ENCODE data around the gene LRGUK.
"Not testable (repeated sequence)": the region's sequence is repeated elsewhere in the genome, so short reads cannot be mapped to it uniquely, and the experiment has no call there.

Gene LRGUK

GRCh38 chr7:134295982-134296381 is 168.8 kb downstream of the LRGUK start:
- H3K27ac ChIP-seq (ENCODE audit: low read depth in 2 of 2, low read length in 2 of 2); H3K9ac ChIP-seq (ENCODE audit: low read depth in 1 of 2, low read length in 2 of 2); H3K4me3 ChIP-seq (ENCODE audit: low read length in 2 of 2); H3K9me3 ChIP-seq (ENCODE audit: control insufficient read depth in 2 of 2, low read length in 2 of 2); H3K4me1 ChIP-seq (ENCODE audit: control insufficient read depth in 2 of 2, insufficient read depth in 2 of 2, low read length in 2 of 2); H3K27me3 ChIP-seq (ENCODE audit: control insufficient read depth in 2 of 2, insufficient read depth in 2 of 2, low read length in 2 of 2): not testable (repeated sequence)
- H3K36me3 ChIP-seq (ENCODE audit: control insufficient read depth in 2 of 2, insufficient read depth in 2 of 2, low read length in 2 of 2): peaks cover 7 to 17% of the 10 kb centered on the region in 2 donors

GRCh38 chr7:134297489-134297888 is 170.3 kb downstream of the LRGUK start:
- Histone ChIP-seq H3K9ac (ENCODE audit: low read depth in 1 of 2, low read length in 2 of 2) (no peak overlapping the region), H3K4me1 (ENCODE audit: control insufficient read depth in 2 of 2, insufficient read depth in 2 of 2, low read length in 2 of 2) (no peaks in the 10 kb centered on the region), H3K27me3 (ENCODE audit: control insufficient read depth in 2 of 2, insufficient read depth in 2 of 2, low read length in 2 of 2) (no peaks in the 10 kb centered on the region), H3K36me3 (ENCODE audit: control insufficient read depth in 2 of 2, insufficient read depth in 2 of 2, low read length in 2 of 2) (peaks cover 7 to 21% of the 10 kb centered on the region in 2 donors), H3K27ac (ENCODE audit: low read depth in 2 of 2, low read length in 2 of 2) (no peak overlapping the region), H3K9me3 (ENCODE audit: control insufficient read depth in 2 of 2, low read length in 2 of 2) (no peaks in the 10 kb centered on the region), H3K4me3 (ENCODE audit: low read length in 2 of 2) (no peak overlapping the region)

GRCh38 chr7:134298902-134299683 is 172.0 kb downstream of the LRGUK start:
- Histone ChIP-seq H3K9ac (ENCODE audit: low read depth in 1 of 2, low read length in 2 of 2) (no peak overlapping the region), H3K9me3 (ENCODE audit: control insufficient read depth in 2 of 2, low read length in 2 of 2) (no peaks in the 10 kb centered on the region), H3K4me3 (ENCODE audit: low read length in 2 of 2) (no peak overlapping the region), H3K27me3 (ENCODE audit: control insufficient read depth in 2 of 2, insufficient read depth in 2 of 2, low read length in 2 of 2) (no peaks in the 10 kb centered on the region), H3K4me1 (ENCODE audit: control insufficient read depth in 2 of 2, insufficient read depth in 2 of 2, low read length in 2 of 2) (no peaks in the 10 kb centered on the region), H3K27ac (ENCODE audit: low read depth in 2 of 2, low read length in 2 of 2) (no peak overlapping the region), H3K36me3 (ENCODE audit: control insufficient read depth in 2 of 2, insufficient read depth in 2 of 2, low read length in 2 of 2) (peaks cover 7 to 19% of the 10 kb centered on the region in 2 donors)

- no peaks in the 10 kb centered on the region for H3K27me3 ChIP-seq (ENCODE audit: control insufficient read depth in 2 of 2, insufficient read depth in 2 of 2, low read length in 2 of 2)
- no peak overlapping the region for H3K27ac ChIP-seq (ENCODE audit: low read depth in 2 of 2, low read length in 2 of 2)
- no peaks in the 10 kb centered on the region for H3K4me1 ChIP-seq (ENCODE audit: control insufficient read depth in 2 of 2, insufficient read depth in 2 of 2, low read length in 2 of 2)
- no peak overlapping the region for H3K9ac ChIP-seq (ENCODE audit: low read depth in 1 of 2, low read length in 2 of 2)
- no peaks in the 10 kb centered on the region for H3K9me3 ChIP-seq (ENCODE audit: control insufficient read depth in 2 of 2, low read length in 2 of 2)
- H3K4me3 ChIP-seq (ENCODE audit: low read length in 2 of 2): no peak overlapping the region
- peaks cover 5 to 8% of the 10 kb centered on the region in 2 donors for H3K36me3 ChIP-seq (ENCODE audit: control insufficient read depth in 2 of 2, insufficient read depth in 2 of 2, low read length in 2 of 2)
These were observed 173.8 kb downstream of the LRGUK start for GRCh38 chr7:134300988-134301387.

- Histone ChIP-seq H3K4me3 (ENCODE audit: low read length in 2 of 2) (no peak overlapping the region), H3K9me3 (ENCODE audit: control insufficient read depth in 2 of 2, low read length in 2 of 2) (no peaks in the 10 kb centered on the region), H3K27ac (ENCODE audit: low read depth in 2 of 2, low read length in 2 of 2) (no peak overlapping the region), H3K27me3 (ENCODE audit: control insufficient read depth in 2 of 2, insufficient read depth in 2 of 2, low read length in 2 of 2) (no peaks in the 10 kb centered on the region), H3K36me3 (ENCODE audit: control insufficient read depth in 2 of 2, insufficient read depth in 2 of 2, low read length in 2 of 2) (peaks cover 5 to 8% of the 10 kb centered on the region in 2 donors), H3K9ac (ENCODE audit: low read depth in 1 of 2, low read length in 2 of 2) (no peak overlapping the region), H3K4me1 (ENCODE audit: control insufficient read depth in 2 of 2, insufficient read depth in 2 of 2, low read length in 2 of 2) (no peaks in the 10 kb centered on the region)
These were observed 174.5 kb downstream of the LRGUK start for GRCh38 chr7:134301592-134301991.

DNA sequence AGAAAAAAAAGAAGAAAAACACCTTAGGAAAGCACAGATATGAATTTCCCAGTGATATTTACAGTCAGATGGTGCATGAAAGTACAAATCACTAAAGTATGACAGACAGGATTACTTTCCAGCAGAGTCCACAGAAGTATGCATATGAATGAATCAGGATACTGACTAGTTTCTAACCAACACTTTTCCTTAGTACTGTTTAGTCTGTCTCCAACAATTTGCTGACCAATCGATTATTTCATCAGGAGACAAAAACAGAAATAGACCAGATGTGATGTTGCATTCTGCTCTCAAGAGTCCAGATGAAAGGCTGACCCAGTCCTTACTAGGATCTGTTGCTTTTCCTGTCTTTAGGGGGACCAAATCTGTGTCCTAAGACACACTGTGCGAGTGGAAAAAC is 175.0 kb downstream of the LRGUK start:
- Histone ChIP-seq H3K9ac (ENCODE audit: low read depth in 1 of 2, low read length in 2 of 2) (no peak overlapping the region), H3K36me3 (ENCODE audit: control insufficient read depth in 2 of 2, insufficient read depth in 2 of 2, low read length in 2 of 2) (peaks cover 5 to 8% of the 10 kb centered on the region in 2 donors), H3K27me3 (ENCODE audit: control insufficient read depth in 2 of 2, insufficient read depth in 2 of 2, low read length in 2 of 2) (no peaks in the 10 kb centered on the region), H3K9me3 (ENCODE audit: control insufficient read depth in 2 of 2, low read length in 2 of 2) (no peaks in the 10 kb centered on the region), H3K4me3 (ENCODE audit: low read length in 2 of 2) (no peak overlapping the region), H3K4me1 (ENCODE audit: control insufficient read depth in 2 of 2, insufficient read depth in 2 of 2, low read length in 2 of 2) (no peaks in the 10 kb centered on the region), H3K27ac (ENCODE audit: low read depth in 2 of 2, low read length in 2 of 2) (no peak overlapping the region)

DNA sequence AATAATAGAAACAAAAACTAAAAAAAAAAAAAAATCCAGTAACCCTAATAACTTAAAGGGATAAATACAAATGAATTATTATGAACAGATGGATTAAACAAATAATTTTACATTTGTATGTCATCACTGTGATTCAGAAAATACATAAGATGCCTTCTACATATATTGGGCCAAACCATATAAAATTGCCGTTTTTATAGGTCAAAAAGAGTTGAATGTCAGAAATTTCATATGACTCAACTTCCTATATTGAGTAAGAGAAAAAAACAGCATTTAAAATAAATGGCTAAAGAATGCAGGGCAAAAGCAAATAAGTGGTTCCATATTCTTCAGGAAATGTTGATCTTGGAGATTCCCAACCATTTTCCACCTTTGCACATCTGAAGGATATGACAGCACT is 180.2 kb downstream of the LRGUK start:
- Histone ChIP-seq H3K9ac (ENCODE audit: low read depth in 1 of 2, low read length in 2 of 2) (no peak overlapping the region), H3K4me3 (ENCODE audit: low read length in 2 of 2) (no peak overlapping the region), H3K27me3 (ENCODE audit: control insufficient read depth in 2 of 2, insufficient read depth in 2 of 2, low read length in 2 of 2) (no peaks in the 10 kb centered on the region), H3K27ac (ENCODE audit: low read depth in 2 of 2, low read length in 2 of 2) (no peak overlapping the region), H3K36me3 (ENCODE audit: control insufficient read depth in 2 of 2, insufficient read depth in 2 of 2, low read length in 2 of 2) (peaks cover 5% of the 10 kb centered on the region in 2 donors), H3K4me1 (ENCODE audit: control insufficient read depth in 2 of 2, insufficient read depth in 2 of 2, low read length in 2 of 2) (no peaks in the 10 kb centered on the region), H3K9me3 (ENCODE audit: control insufficient read depth in 2 of 2, low read length in 2 of 2) (no peaks in the 10 kb centered on the region)

- H3K9me3 ChIP-seq (ENCODE audit: control insufficient read depth in 2 of 2, low read length in 2 of 2): no peaks in the 10 kb centered on the region
These were observed 181.4 kb downstream of the LRGUK start for GRCh38 chr7:134308548-134308947.

DNA sequence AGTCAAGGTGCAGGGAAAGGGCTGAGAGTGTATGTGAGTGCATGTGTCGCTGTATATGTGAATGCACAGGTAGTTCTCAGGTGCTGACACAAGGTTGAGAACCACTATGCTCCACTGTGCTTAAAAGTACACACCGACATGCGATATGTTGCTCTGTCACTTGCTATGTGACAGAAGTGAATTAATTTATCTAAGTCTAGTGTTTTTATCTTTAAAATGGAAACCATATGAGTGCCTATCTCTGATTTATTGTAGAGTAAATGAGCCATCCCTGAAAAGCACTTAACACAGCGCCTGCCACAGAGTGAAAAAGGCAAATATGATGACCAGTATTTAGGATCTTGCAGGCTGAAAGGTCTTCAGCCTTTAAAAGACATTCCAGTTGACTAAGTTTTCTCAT is 184.7 kb downstream of the LRGUK start:
- H3K4me1 ChIP-seq (ENCODE audit: control insufficient read depth in 2 of 2, insufficient read depth in 2 of 2, low read length in 2 of 2): peaks cover 4 to 12% of the 10 kb centered on the region in 2 donors
- no peaks in the 10 kb centered on the region for H3K36me3 ChIP-seq (ENCODE audit: control insufficient read depth in 2 of 2, insufficient read depth in 2 of 2, low read length in 2 of 2)
- no peaks in the 10 kb centered on the region for H3K9me3 ChIP-seq (ENCODE audit: control insufficient read depth in 2 of 2, low read length in 2 of 2)
- H3K27ac ChIP-seq (ENCODE audit: low read depth in 2 of 2, low read length in 2 of 2): no peak overlapping the region
- H3K27me3 ChIP-seq (ENCODE audit: control insufficient read depth in 2 of 2, insufficient read depth in 2 of 2, low read length in 2 of 2): no peaks in the 10 kb centered on the region
- H3K9ac ChIP-seq (ENCODE audit: low read depth in 1 of 2, low read length in 2 of 2): no peak overlapping the region
- H3K4me3 ChIP-seq (ENCODE audit: low read length in 2 of 2): no peak overlapping the region

More at GRCh38 chr7:134308548-134308947, 181.4 kb downstream of the LRGUK start:
- Histone ChIP-seq H3K4me3 (ENCODE audit: low read length in 2 of 2) (no peak overlapping the region), H3K9ac (ENCODE audit: low read depth in 1 of 2, low read length in 2 of 2) (no peak overlapping the region), H3K27ac (ENCODE audit: low read depth in 2 of 2, low read length in 2 of 2) (no peak overlapping the region), H3K4me1 (ENCODE audit: control insufficient read depth in 2 of 2, insufficient read depth in 2 of 2, low read length in 2 of 2) (peaks cover 0 to 3% of the 10 kb centered on the region in 2 donors), H3K36me3 (ENCODE audit: control insufficient read depth in 2 of 2, insufficient read depth in 2 of 2, low read length in 2 of 2) (peaks cover 5% of the 10 kb centered on the region in 2 donors), H3K27me3 (ENCODE audit: control insufficient read depth in 2 of 2, insufficient read depth in 2 of 2, low read length in 2 of 2) (no peaks in the 10 kb centered on the region)

- Histone ChIP-seq H3K4me3 (ENCODE audit: low read length in 2 of 2) (no peak overlapping the region), H3K4me1 (ENCODE audit: control insufficient read depth in 2 of 2, insufficient read depth in 2 of 2, low read length in 2 of 2) (peaks cover 4 to 12% of the 10 kb centered on the region in 2 donors), H3K27ac (ENCODE audit: low read depth in 2 of 2, low read length in 2 of 2) (no peak overlapping the region), H3K36me3 (ENCODE audit: control insufficient read depth in 2 of 2, insufficient read depth in 2 of 2, low read length in 2 of 2) (no peaks in the 10 kb centered on the region), H3K27me3 (ENCODE audit: control insufficient read depth in 2 of 2, insufficient read depth in 2 of 2, low read length in 2 of 2) (no peaks in the 10 kb centered on the region), H3K9ac (ENCODE audit: low read depth in 1 of 2, low read length in 2 of 2) (no peak overlapping the region), H3K9me3 (ENCODE audit: control insufficient read depth in 2 of 2, low read length in 2 of 2) (no peaks in the 10 kb centered on the region)
These were observed 185.6 kb downstream of the LRGUK start for GRCh38 chr7:134312717-134313116.
